ENCODE data around the gene GRAMD1B. TPM values are rescaled to one million over a fixed set of nuclear protein-coding genes. Genes with fewer than 3 reads are reported as not detected.

Gene GRAMD1B
- total and polyA plus RNA-seq, 2 donors (not counting 1 experiment from before 2014, with no cell fraction given) = 0.58 to 11.6 TPM

DNA sequence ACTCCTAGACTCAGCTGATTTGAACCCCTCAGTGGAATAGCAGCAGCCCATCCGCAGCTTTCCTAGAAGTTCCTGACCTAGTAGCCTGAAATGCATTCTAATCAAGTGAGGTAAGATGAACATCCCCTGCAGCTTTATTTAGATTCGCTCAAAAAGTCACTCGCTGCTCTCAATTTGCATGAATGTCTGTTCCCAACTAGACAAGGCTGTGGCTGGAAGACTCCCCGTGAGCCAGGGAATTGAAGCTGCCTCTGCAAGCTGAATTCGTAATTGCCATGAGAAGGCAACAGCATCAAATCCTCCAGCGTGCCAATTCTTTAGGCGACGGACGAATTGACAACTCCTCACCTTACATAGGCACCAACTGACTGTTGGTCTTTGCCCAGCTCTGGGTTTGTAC is 241.5 kb downstream of the GRAMD1B start:
- Mint-ChIP-seq H3K4me3 (no peak overlapping the region), H3K9me3 (ENCODE audit: insufficient read depth) (no peaks in the 10 kb centered on the region), H3K4me1 (no peaks in the 10 kb centered on the region), H3K27me3 (peaks cover 7% of the 10 kb centered on the region), H3K27ac (no peak overlapping the region)
- no peak overlapping the region for H3K4me3 ChIP-seq (ENCODE audit: control extremely low read depth in 1 of 5, extremely low read depth in 1 of 5, insufficient read depth in 1 of 5, low read depth in 2 of 5, low read length in 4 of 5)
- H3K9ac ChIP-seq (ENCODE audit: low read length) = no peak overlapping the region
- no peak for ATAC-seq (ENCODE audit: low read depth)
- H3K4me1 ChIP-seq (ENCODE audit: control insufficient read depth in 2 of 2, insufficient read depth in 2 of 2, low read length in 2 of 2) = no peaks in the 10 kb centered on the region
- H3K36me3 ChIP-seq (replicated peaks in 1 of 2; ENCODE audit: control extremely low read depth in 1 of 2, control insufficient read depth in 1 of 2, extremely low read depth in 1 of 2, insufficient read depth in 2 of 2, low read length in 1 of 2) = no peaks in the 10 kb centered on the region
- H3K27ac ChIP-seq (ENCODE audit: low read length in 2 of 2) = no peak overlapping the region
- H4K20me1 ChIP-seq (ENCODE audit: control insufficient read depth, insufficient read depth, low read length, poor library complexity, severe bottlenecking) = no peaks in the 10 kb centered on the region
- ChIA-PET POLR2A (no interaction called here), CTCF (no interaction called here)
- no peaks in the 10 kb centered on the region for H3K9me3 ChIP-seq (ENCODE audit: control extremely low read depth in 1 of 3, control insufficient read depth in 2 of 3, insufficient read depth in 1 of 3, low read length in 2 of 3)
- peaks cover 0 to 2% (median 0%) of the 10 kb centered on the region in 4 experiments for H3K27me3 ChIP-seq (replicated peaks in 1 of 4; ENCODE audit: control extremely low read depth in 1 of 4, control insufficient read depth in 3 of 4, insufficient read depth in 4 of 4, low read length in 3 of 4)
- no peak for TF ChIP-seq CTCF (IDR thresholded peaks at IDR 0.05)
- TF ChIP-seq EZH2 (IDR thresholded peaks at IDR 0.05; ENCODE audit: borderline replicate concordance, insufficient read depth, low read depth, low read length, poor library complexity, severe bottlenecking) = no peak
- no peak overlapping the region for H2AFZ ChIP-seq (ENCODE audit: insufficient read depth, low read depth, low read length, poor library complexity, severe bottlenecking)
- H3K79me2 ChIP-seq (ENCODE audit: control insufficient read depth, insufficient read depth, low read length) = no peaks in the 10 kb centered on the region
- WGBS (ENCODE audit: insufficient coverage) = 86% methylated on average over 9 of the region's 9 CpGs
- DNase-seq = no peak
- no peak overlapping the region for H3K4me2 ChIP-seq (replicated peaks; ENCODE audit: low read depth, low read length, poor library complexity, severe bottlenecking)
- intact Hi-C loops (cut with micrococcal nuclease) = no loop called here

DNA sequence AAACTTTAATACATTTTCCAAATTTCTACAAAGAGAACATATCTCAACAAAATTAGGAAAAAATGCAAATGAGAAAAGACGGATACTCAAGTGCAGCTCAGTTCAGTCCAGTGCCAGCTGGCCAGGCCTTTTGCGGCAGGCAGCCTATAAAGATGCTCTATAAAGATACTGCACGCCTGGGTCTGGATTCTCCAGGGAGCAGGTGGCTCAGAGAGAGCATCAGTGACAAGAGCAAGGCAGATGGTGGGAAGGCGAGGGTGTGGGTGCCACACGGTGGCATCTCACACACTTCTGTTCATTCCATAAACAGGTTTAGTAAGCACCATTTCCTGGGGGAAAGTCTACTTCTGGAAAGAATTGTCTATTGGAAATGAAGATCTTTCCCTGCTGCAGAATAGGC is 242.5 kb downstream of the GRAMD1B start:
- Mint-ChIP-seq H3K9me3 (ENCODE audit: insufficient read depth) (no peaks in the 10 kb centered on the region), H3K27ac (no peak overlapping the region), H3K4me1 (no peaks in the 10 kb centered on the region), H3K4me3 (no peak overlapping the region), H3K27me3 (peaks cover 5% of the 10 kb centered on the region)
- POLR2A ChIA-PET = no interaction called here
- Histone ChIP-seq H4K20me1 (ENCODE audit: control insufficient read depth, insufficient read depth, low read length, poor library complexity, severe bottlenecking) (no peaks in the 10 kb centered on the region), H3K4me2 (replicated peaks; ENCODE audit: low read depth, low read length, poor library complexity, severe bottlenecking) (no peak overlapping the region), H3K36me3 (replicated peaks in 1 of 2; ENCODE audit: control extremely low read depth in 1 of 2, control insufficient read depth in 1 of 2, extremely low read depth in 1 of 2, insufficient read depth in 2 of 2, low read length in 1 of 2) (no peaks in the 10 kb centered on the region), H3K9me3 (ENCODE audit: control extremely low read depth in 1 of 3, control insufficient read depth in 2 of 3, insufficient read depth in 1 of 3, low read length in 2 of 3) (no peaks in the 10 kb centered on the region), H3K79me2 (ENCODE audit: control insufficient read depth, insufficient read depth, low read length) (no peaks in the 10 kb centered on the region), H3K4me1 (ENCODE audit: control insufficient read depth in 2 of 2, insufficient read depth in 2 of 2, low read length in 2 of 2) (no peaks in the 10 kb centered on the region), H3K27ac (ENCODE audit: low read length in 2 of 2) (no peak overlapping the region), H3K4me3 (ENCODE audit: control extremely low read depth in 1 of 5, extremely low read depth in 1 of 5, insufficient read depth in 1 of 5, low read depth in 2 of 5, low read length in 4 of 5) (no peak overlapping the region), H2AFZ (ENCODE audit: insufficient read depth, low read depth, low read length, poor library complexity, severe bottlenecking) (no peak overlapping the region), H3K9ac (ENCODE audit: low read length) (no peak overlapping the region), H3K27me3 (replicated peaks in 1 of 4; ENCODE audit: control extremely low read depth in 1 of 4, control insufficient read depth in 3 of 4, insufficient read depth in 4 of 4, low read length in 3 of 4) (peaks cover 0 to 2% (median 0%) of the 10 kb centered on the region in 4 experiments)
- DNase-seq (no peak), ATAC-seq (ENCODE audit: low read depth) (no peak)
- 77% methylated on average over 3 of the region's 5 CpGs for WGBS (ENCODE audit: insufficient coverage)
- TF ChIP-seq CTCF (IDR thresholded peaks at IDR 0.05) (no peak), EZH2 (IDR thresholded peaks at IDR 0.05; ENCODE audit: borderline replicate concordance, insufficient read depth, low read depth, low read length, poor library complexity, severe bottlenecking) (no peak)
- CTCF ChIA-PET = no interaction called here
- intact Hi-C loops (cut with micrococcal nuclease) = no loop called here
